ENCODE data around the gene FAM227A.

The FAM227A gene

GRCh38 chr22:38567531-38568285 is 88.5 kb downstream of the FAM227A start:
- H3K27ac ChIP-seq (ENCODE audit: low read length): no peak overlapping the region
- no peak overlapping the region for H3K9ac ChIP-seq (ENCODE audit: low read length)
- peaks cover 4% of the 10 kb centered on the region for H3K27me3 ChIP-seq (ENCODE audit: control insufficient read depth, insufficient read depth, low read length)
- H3K9me3 ChIP-seq (ENCODE audit: control insufficient read depth, low read depth, low read length): no peaks in the 10 kb centered on the region
- H3K4me3 ChIP-seq (ENCODE audit: low read length): no peak overlapping the region
- peaks cover 13% of the 10 kb centered on the region for H3K4me1 ChIP-seq (ENCODE audit: control insufficient read depth, low read depth, low read length)
- H3K36me3 ChIP-seq (ENCODE audit: control insufficient read depth, low read depth, low read length): no peaks in the 10 kb centered on the region

GRCh38 chr22:38566726-38567504 is 89.3 kb downstream of the FAM227A start:
- H3K4me3 ChIP-seq (ENCODE audit: low read length): no peak overlapping the region
- peaks cover 13% of the 10 kb centered on the region for H3K4me1 ChIP-seq (ENCODE audit: control insufficient read depth, low read depth, low read length)
- H3K9me3 ChIP-seq (ENCODE audit: control insufficient read depth, low read depth, low read length): no peaks in the 10 kb centered on the region
- no peak overlapping the region for H3K27ac ChIP-seq (ENCODE audit: low read length)
- H3K27me3 ChIP-seq (ENCODE audit: control insufficient read depth, insufficient read depth, low read length): no peaks in the 10 kb centered on the region
- no peaks in the 10 kb centered on the region for H3K36me3 ChIP-seq (ENCODE audit: control insufficient read depth, low read depth, low read length)
- no peak overlapping the region for H3K9ac ChIP-seq (ENCODE audit: low read length)

DNA sequence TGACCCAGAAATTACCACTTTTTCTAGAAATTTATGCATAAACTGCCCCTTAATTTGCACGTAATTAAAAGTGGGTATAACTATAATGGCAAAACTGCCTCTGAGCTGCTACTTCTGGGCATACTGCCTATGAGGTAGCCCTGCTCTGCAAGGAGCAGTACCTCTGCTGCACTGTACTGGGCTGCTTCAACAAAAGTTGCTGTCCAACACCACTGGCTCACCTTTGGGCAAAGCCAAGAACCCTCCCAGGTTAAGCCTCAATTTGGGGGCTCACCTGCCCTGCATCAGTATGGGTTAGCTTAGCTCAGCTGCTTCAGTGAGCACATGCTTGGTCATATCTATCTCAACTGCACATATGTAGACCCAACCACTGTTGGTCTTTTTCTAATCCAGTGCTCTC is 90.8 kb downstream of the FAM227A start:
- Histone ChIP-seq H3K36me3 (ENCODE audit: control insufficient read depth, low read depth, low read length) (no peaks in the 10 kb centered on the region), H3K4me1 (ENCODE audit: control insufficient read depth, low read depth, low read length) (peaks cover 4% of the 10 kb centered on the region), H3K9me3 (ENCODE audit: control insufficient read depth, low read depth, low read length) (no peaks in the 10 kb centered on the region), H3K27ac (ENCODE audit: low read length) (no peak overlapping the region), H3K9ac (ENCODE audit: low read length) (no peak overlapping the region), H3K27me3 (ENCODE audit: control insufficient read depth, insufficient read depth, low read length) (no peaks in the 10 kb centered on the region), H3K4me3 (ENCODE audit: low read length) (no peak overlapping the region)

DNA sequence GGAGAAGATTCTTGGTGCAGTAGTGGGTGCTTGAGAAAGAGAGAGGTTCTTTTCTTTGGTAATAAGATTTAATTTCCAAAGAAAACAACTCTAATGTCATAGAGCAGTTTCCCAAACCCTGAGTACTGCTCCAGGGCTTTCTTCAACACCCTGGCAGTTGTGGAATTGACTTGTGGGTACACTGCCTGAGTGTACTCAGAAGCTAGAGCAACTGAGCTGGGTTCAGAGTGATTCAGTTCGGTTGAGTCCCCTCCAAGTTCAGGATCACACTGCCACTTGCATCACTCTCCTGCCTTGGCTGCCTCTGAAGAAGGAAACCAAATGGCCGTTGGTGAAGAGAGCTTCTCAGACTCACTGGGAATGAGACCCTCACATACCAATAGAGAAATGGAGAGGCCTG is 91.5 kb downstream of the FAM227A start:
- Histone ChIP-seq H3K4me3 (ENCODE audit: low read length) (no peak overlapping the region), H3K27me3 (ENCODE audit: control insufficient read depth, insufficient read depth, low read length) (no peaks in the 10 kb centered on the region), H3K4me1 (ENCODE audit: control insufficient read depth, low read depth, low read length) (peaks cover 4% of the 10 kb centered on the region), H3K36me3 (ENCODE audit: control insufficient read depth, low read depth, low read length) (no peaks in the 10 kb centered on the region), H3K27ac (ENCODE audit: low read length) (no peak overlapping the region), H3K9me3 (ENCODE audit: control insufficient read depth, low read depth, low read length) (no peaks in the 10 kb centered on the region), H3K9ac (ENCODE audit: low read length) (no peak overlapping the region)

- H3K4me3 ChIP-seq (ENCODE audit: low read length): no peak overlapping the region
- H3K36me3 ChIP-seq (ENCODE audit: control insufficient read depth, low read depth, low read length): no peaks in the 10 kb centered on the region
- no peak overlapping the region for H3K27ac ChIP-seq (ENCODE audit: low read length)
- H3K9me3 ChIP-seq (ENCODE audit: control insufficient read depth, low read depth, low read length): no peaks in the 10 kb centered on the region
- H3K4me1 ChIP-seq (ENCODE audit: control insufficient read depth, low read depth, low read length): no peaks in the 10 kb centered on the region
- no peak overlapping the region for H3K9ac ChIP-seq (ENCODE audit: low read length)
- H3K27me3 ChIP-seq (ENCODE audit: control insufficient read depth, insufficient read depth, low read length): no peaks in the 10 kb centered on the region
These were observed 101.9 kb downstream of the FAM227A start for GRCh38 chr22:38554281-38554680.

DNA sequence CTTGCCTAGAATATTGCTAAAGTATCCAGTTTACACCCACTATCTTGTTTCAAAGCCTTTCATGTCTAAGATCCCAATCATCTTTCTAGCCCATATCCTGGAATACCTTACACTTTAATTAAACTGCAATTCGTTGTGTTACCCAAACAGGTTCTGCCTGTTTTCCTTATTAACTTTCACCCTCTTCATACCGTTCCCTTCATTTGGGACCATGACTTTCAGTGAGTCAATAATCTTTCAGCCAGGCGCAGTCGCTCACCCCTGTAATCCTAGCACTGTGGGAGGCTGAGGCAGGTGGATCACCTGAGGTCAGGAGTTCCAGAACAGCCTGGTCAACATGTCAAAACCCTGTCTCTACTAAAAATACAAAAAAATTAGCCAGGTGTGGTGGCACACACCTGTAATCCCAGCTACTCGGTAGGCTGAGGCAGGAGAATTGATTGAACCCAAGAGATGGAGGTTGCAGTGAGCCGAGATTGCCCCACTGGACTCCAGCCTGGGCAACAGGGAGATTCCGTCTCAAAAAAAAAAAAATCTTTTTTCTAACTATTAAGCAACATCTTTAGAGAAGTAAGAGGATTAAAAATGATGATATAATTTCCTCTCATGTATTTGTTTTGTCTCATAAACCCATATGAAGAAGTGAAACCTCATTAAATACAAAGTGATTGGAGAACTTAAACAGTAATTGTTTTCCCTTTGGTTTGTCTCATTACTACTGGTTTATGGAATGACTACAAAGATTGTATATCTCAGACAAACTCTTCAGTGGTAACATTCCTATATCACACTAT is 106.9 kb downstream of the FAM227A start:
- no peak overlapping the region for H3K9ac ChIP-seq (ENCODE audit: low read length)
- H3K9me3 ChIP-seq (ENCODE audit: control insufficient read depth, low read depth, low read length): no peaks in the 10 kb centered on the region
- H3K27ac ChIP-seq (ENCODE audit: low read length): no peak overlapping the region
- H3K4me3 ChIP-seq (ENCODE audit: low read length): no peak overlapping the region
- H3K36me3 ChIP-seq (ENCODE audit: control insufficient read depth, low read depth, low read length): no peaks in the 10 kb centered on the region
- peaks cover 3% of the 10 kb centered on the region for H3K4me1 ChIP-seq (ENCODE audit: control insufficient read depth, low read depth, low read length)
- H3K27me3 ChIP-seq (ENCODE audit: control insufficient read depth, insufficient read depth, low read length): no peaks in the 10 kb centered on the region

- H3K36me3 ChIP-seq (ENCODE audit: control insufficient read depth, low read depth, low read length): no peaks in the 10 kb centered on the region
- H3K27ac ChIP-seq (ENCODE audit: low read length): no peak overlapping the region
- no peaks in the 10 kb centered on the region for H3K27me3 ChIP-seq (ENCODE audit: control insufficient read depth, insufficient read depth, low read length)
- no peak overlapping the region for H3K4me3 ChIP-seq (ENCODE audit: low read length)
- H3K4me1 ChIP-seq (ENCODE audit: control insufficient read depth, low read depth, low read length): no peaks in the 10 kb centered on the region
- no peaks in the 10 kb centered on the region for H3K9me3 ChIP-seq (ENCODE audit: control insufficient read depth, low read depth, low read length)
- no peak overlapping the region for H3K9ac ChIP-seq (ENCODE audit: low read length)
These were observed 115.5 kb downstream of the FAM227A start for GRCh38 chr22:38540701-38541100.

DNA sequence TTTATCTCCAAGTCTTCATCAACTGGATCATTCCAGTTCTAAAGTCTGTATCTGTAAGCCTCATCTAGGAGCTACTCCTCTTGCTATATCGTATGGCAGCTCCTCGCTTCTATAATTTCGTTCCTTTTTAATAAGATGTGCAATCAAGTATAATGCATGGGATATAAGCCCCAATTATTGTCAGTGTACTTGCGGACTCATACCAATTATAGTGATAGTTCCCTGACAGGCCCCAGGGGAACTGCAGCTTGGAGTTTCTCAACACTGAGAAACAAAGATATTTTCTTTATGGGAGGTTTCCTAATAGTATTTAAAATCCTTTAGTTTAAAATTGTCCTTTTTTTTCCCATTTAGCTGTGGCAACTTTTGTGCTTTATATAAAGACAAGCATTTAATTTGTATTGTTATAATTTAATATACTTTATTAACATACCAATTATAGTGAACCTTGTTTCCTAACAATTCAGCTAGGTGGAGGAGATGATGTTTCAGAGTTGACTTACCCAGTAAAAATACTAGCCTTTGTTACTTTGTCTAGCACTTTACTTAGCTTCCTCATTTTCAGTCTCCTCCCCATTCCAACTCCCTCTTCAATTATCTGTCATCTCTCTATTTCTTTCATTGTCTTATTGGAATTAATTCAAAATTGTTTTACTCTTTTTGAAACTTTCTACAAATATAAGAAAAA is 124.8 kb downstream of the FAM227A start:
- H3K4me3 ChIP-seq (ENCODE audit: low read length): no peak overlapping the region
- H3K9me3 ChIP-seq (ENCODE audit: control insufficient read depth, low read depth, low read length): no peaks in the 10 kb centered on the region
- H3K9ac ChIP-seq (ENCODE audit: low read length): no peak overlapping the region
- no peaks in the 10 kb centered on the region for H3K4me1 ChIP-seq (ENCODE audit: control insufficient read depth, low read depth, low read length)
- no peaks in the 10 kb centered on the region for H3K27me3 ChIP-seq (ENCODE audit: control insufficient read depth, insufficient read depth, low read length)
- H3K27ac ChIP-seq (ENCODE audit: low read length): no peak overlapping the region
- H3K36me3 ChIP-seq (ENCODE audit: control insufficient read depth, low read depth, low read length): no peaks in the 10 kb centered on the region

Data from iPS-18a (cell line).